HepG2 (cell line): Measurements from ENCODE around the gene ZNF446. TPM values are rescaled to one million over a fixed set of nuclear protein-coding genes. Genes with fewer than 3 reads are reported as not detected.

ENCODE experiments used
- BHLHE40 ChIP-seq: IDR thresholded peaks from 2 replicates; pipeline ENCODE4 v1.6.1; 2011; ENCODE audit warnings: low read length, improper control_type of control experiment
- CCDC6 ChIP-seq: sonication (generic); formaldehyde crosslinking; IDR thresholded peaks from 2 replicates; pipeline ENCODE4 v1.8.1; 2022; ENCODE audit warnings: mild to moderate bottlenecking, missing genetic modification reagents, moderate library complexity
- CEBPZ ChIP-seq: IDR thresholded peaks from 2 replicates; pipeline ENCODE4 v1.6.1; 2012; ENCODE audit warnings: low read length, improper control_type of control experiment
- GLI4 ChIP-seq: sonication (generic); formaldehyde crosslinking; IDR thresholded peaks from 2 replicates; pipeline ENCODE4 v1.5.1; 2020; ENCODE audit warnings: missing genetic modification reagents, mild to moderate bottlenecking, moderate library complexity, borderline replicate concordance
- GTF3A ChIP-seq: sonication (generic); formaldehyde crosslinking; conservative IDR thresholded peaks from 2 replicates; pipeline ENCODE4 v1.4.0; 2020; ENCODE audit warnings: mild to moderate bottlenecking, missing genetic modification reagents
- HMGA1 ChIP-seq: sonication (generic); formaldehyde crosslinking; conservative IDR thresholded peaks from 2 replicates; pipeline ENCODE4 v1.4.0; 2020; ENCODE audit warnings: missing genetic modification reagents
- KLF16 ChIP-seq, 2 experiments: sonication (generic) in 1 of 2; formaldehyde crosslinking in 1 of 2; IDR thresholded peaks; 2 replicates each; pipeline versions ENCODE4 v1.6.1 to v1.8.0; 2016 to 2023; ENCODE audit warnings: missing genetic modification reagents in 2 of 2, missing compliant biosample characterization in 1 of 2
- MAFK ChIP-seq, 2 experiments: IDR thresholded peaks in 1 of 2; conservative IDR thresholded peaks in 1 of 2; 2 replicates each; pipeline ENCODE4 v1.6.1; 2011; ENCODE audit warnings: improper control_type of control experiment in 2 of 2, low read length in 2 of 2
- SPEN ChIP-seq: sonication (generic); formaldehyde crosslinking; IDR thresholded peaks from 2 replicates; pipeline ENCODE4 v1.5.1; 2020; ENCODE audit warnings: low read depth, mild to moderate bottlenecking, missing genetic modification reagents
- STAG1 ChIP-seq: sonication (generic); formaldehyde crosslinking; IDR thresholded peaks from 2 replicates; pipeline ENCODE4 v1.4.0; 2020; ENCODE audit warnings: missing genetic modification reagents
- TEF ChIP-seq: sonication (generic); formaldehyde crosslinking; IDR thresholded peaks from 2 replicates; pipeline ENCODE4 v1.5.0; 2020; ENCODE audit warnings: missing genetic modification reagents
- ZBTB1 ChIP-seq: sonication (generic); formaldehyde crosslinking; IDR thresholded peaks from 2 replicates; pipeline ENCODE4 v1.4.0; 2020; ENCODE audit warnings: missing genetic modification reagents, borderline replicate concordance
- ZBTB14 ChIP-seq: sonication (generic); formaldehyde crosslinking; IDR thresholded peaks from 2 replicates; pipeline ENCODE4 v1.4.0; 2020; ENCODE audit warnings: missing genetic modification reagents
- ZC3H13 ChIP-seq: sonication (generic); formaldehyde crosslinking; IDR thresholded peaks from 2 replicates; pipeline ENCODE4 v1.8.1; 2023; ENCODE audit warnings: mild to moderate bottlenecking, missing genetic modification reagents, moderate library complexity
- ZNF841 ChIP-seq: sonication (generic); formaldehyde crosslinking; IDR thresholded peaks from 2 replicates; pipeline ENCODE4 v1.8.1; 2023; ENCODE audit warnings: missing genetic modification reagents, borderline replicate concordance
- polyA plus RNA-seq, 8 experiments: library from polyadenylated mRNA; depleted of rRNA in 3 of 8; stranded (reverse) in 7 of 8; unstranded in 1 of 8; fragments of >200 nt; fragmentation: Illumina TruSeq in 4 of 8; extraction: Trizol in 4 of 8; gene quantifications; 2 replicates each; pipeline versions ENCODE4 v1.2.1 to v1.2.3, GENCODE V29; 2011 to 2016; ENCODE audit warnings: low read depth in 4 of 8, missing spikeins in 1 of 8, mixed read lengths in 1 of 8; ENCODE audit not compliant: insufficient read depth in 1 of 8
- total RNA-seq, 5 experiments: library from RNA; depleted of rRNA; stranded (reverse); fragments of >200 nt; fragmentation: Illumina TruSeq; extraction: Trizol; gene quantifications; 2 replicates each; pipeline ENCODE4 v1.2.3, GENCODE V29; 2016; ENCODE audit warnings: low read depth in 1 of 5
- TF ChIP-seq, protein P1 (sequence below): IDR thresholded peaks from 2 replicates; pipeline ENCODE4 v1.6.1; 2016; ENCODE audit warnings: low read depth
- TF ChIP-seq, protein P2 (sequence below): sonication (generic); formaldehyde crosslinking; IDR thresholded peaks from 2 replicates; pipeline ENCODE4 v1.4.0; 2020; ENCODE audit warnings: missing genetic modification reagents
- TF ChIP-seq, protein P3 (sequence below): sonication (generic); formaldehyde crosslinking; IDR thresholded peaks from 2 replicates; pipeline ENCODE4 v1.8.1; 2023; ENCODE audit warnings: mild to moderate bottlenecking, missing genetic modification reagents

Gene ZNF446
- total and polyA plus RNA-seq, 2 of the 13 experiments (the other 11 are each of a cell fraction or from before 2014, with no cell fraction given), result 3.0 to 3.6 TPM

DNA sequence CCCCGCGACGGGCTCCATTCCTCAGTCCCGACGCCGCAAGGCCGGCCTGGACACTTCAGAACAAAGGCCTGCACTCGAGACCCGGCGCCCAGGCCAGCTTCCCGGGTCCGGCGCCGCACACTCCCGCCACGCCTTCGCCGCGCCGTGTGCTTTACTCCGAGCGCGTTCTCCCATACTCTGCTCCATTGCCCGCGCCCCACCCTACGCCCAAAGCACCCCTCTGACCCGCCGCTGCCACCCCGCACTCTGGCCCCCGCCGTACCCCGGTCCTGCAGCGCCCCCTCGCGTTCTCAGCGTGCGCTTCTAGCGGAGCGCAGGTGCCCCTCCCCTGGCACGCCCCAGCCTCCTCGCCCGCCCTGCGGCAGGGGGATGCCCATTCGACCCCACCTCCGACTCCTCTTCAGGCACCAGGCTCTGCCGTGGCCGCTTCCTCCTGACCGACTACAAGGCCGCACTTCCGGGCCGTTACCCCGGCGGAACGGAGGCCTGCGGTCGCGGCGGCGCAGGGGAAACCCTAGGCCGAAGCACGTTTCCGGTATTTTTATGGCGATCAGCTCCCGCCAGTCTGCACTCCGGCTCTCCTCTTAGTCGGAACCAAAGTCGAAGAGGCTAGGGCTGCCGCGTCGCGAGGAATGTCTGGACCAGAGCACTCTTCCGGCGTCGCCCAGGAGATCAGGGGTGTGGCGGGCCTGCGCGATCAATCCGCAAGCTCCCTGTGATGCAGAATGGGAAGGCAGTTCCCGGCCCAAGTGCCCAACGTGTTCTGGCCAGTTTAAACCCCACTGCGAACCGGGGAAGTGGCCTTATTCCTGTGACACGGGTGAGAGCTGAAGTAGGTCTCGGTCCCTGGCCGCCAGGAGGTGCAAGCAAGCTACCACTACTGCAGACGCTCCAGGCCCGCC, 43.5 kb downstream of the ZNF446 start, which contains the start of gene ZBTB45 (continued):
- TF ChIP-seq BHLHE40 (peak; percentile 67), GLI4 (peak; percentile 87; the same call in 1 of the 2 replicates), KLF16 (CRISPR knock-in tag; IDR thresholded peaks at IDR 0.05) (peak in 1 of 2 experiments; percentile 97; a peak in 1 of 4 replicates), ZC3H13 (CRISPR knock-in tag) (peak; percentile 98), MAFK (conservative IDR thresholded peaks at IDR 0.05 in 1 of 2, IDR thresholded peaks at IDR 0.05 in 1 of 2; ENCODE audit: low read length in 2 of 2) (no peak), SPEN (CRISPR knock-in tag) (peak; percentile 99), TEF (0 out of 2 replicates have a peak, but pooled peaks have one; percentile 53), ZBTB14 (CRISPR knock-in tag) (peak; percentile 57; the same call in 1 of the 2 replicates), CCDC6 (peak; percentile 95; the same call in 1 of the 2 replicates), CEBPZ (no peak), ZBTB1 (peak; percentile 48; the same call in 1 of the 2 replicates), HMGA1 (CRISPR knock-in tag) (no peak), ZNF841 (CRISPR knock-in tag) (peak; percentile 80; the same call in 1 of the 2 replicates), STAG1 (CRISPR knock-in tag) (peak; percentile 78), GTF3A (CRISPR knock-in tag) (peak; percentile 79; the same call in 1 of the 2 replicates)
- TF ChIP-seq, protein P1, sequence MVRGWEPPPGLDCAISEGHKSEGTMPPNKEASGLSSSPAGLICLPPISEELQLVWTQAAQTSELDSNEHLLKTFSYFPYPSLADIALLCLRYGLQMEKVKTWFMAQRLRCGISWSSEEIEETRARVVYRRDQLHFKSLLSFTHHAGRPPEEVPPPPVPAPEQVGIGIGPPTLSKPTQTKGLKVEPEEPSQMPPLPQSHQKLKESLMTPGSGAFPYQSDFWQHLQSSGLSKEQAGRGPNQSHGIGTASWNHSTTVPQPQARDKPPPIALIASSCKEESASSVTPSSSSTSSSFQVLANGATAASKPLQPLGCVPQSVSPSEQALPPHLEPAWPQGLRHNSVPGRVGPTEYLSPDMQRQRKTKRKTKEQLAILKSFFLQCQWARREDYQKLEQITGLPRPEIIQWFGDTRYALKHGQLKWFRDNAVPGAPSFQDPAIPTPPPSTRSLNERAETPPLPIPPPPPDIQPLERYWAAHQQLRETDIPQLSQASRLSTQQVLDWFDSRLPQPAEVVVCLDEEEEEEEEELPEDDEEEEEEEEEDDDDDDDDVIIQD, result peak; percentile 71; the same call in 1 of the 2 replicates
- TF ChIP-seq, protein P2, sequence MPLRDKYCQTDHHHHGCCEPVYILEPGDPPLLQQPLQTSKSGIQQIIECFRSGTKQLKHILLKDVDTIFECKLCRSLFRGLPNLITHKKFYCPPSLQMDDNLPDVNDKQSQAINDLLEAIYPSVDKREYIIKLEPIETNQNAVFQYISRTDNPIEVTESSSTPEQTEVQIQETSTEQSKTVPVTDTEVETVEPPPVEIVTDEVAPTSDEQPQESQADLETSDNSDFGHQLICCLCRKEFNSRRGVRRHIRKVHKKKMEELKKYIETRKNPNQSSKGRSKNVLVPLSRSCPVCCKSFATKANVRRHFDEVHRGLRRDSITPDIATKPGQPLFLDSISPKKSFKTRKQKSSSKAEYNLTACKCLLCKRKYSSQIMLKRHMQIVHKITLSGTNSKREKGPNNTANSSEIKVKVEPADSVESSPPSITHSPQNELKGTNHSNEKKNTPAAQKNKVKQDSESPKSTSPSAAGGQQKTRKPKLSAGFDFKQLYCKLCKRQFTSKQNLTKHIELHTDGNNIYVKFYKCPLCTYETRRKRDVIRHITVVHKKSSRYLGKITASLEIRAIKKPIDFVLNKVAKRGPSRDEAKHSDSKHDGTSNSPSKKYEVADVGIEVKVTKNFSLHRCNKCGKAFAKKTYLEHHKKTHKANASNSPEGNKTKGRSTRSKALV (CRISPR knock-in tag), result 0 out of 2 replicates have a peak, but pooled peaks have one; percentile 12
- TF ChIP-seq, protein P3, sequence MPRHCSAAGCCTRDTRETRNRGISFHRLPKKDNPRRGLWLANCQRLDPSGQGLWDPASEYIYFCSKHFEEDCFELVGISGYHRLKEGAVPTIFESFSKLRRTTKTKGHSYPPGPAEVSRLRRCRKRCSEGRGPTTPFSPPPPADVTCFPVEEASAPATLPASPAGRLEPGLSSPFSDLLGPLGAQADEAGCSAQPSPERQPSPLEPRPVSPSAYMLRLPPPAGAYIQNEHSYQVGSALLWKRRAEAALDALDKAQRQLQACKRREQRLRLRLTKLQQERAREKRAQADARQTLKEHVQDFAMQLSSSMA, result peak; percentile 98
